Measurements from ENCODE around the gene REEP1. TPM values are rescaled to one million over a fixed set of nuclear protein-coding genes. Genes with fewer than 3 reads are reported as not detected.

Gene REEP1
- total and polyA plus RNA-seq, 2 of the 8 experiments (the other 6 are each of a cell fraction or from before 2014, with no cell fraction given), result 0.74 to 1.5 TPM

GRCh38 chr2:86174445-86174844 lies 163.0 kb downstream of the REEP1 start:
- Histone ChIP-seq H4K91ac (replicated peaks; ENCODE audit: insufficient read length, low read length) (no peak overlapping the region), H3K4me3 (ENCODE audit: extremely low read depth in 1 of 4, insufficient read depth in 2 of 4, low read depth in 3 of 4, low read length in 4 of 4) (no peak overlapping the region), H3K56ac (replicated peaks; ENCODE audit: insufficient read length, low read depth, low read length) (no peak overlapping the region), H4K20me1 (replicated peaks in 1 of 2; ENCODE audit: control insufficient read depth in 1 of 2, insufficient read depth in 2 of 2, low read length in 2 of 2) (peaks cover 0 to 2% of the 10 kb centered on the region in 2 experiments), H2BK12ac (ENCODE audit: low read depth, low read length) (no peak overlapping the region), H3K9ac (replicated peaks in 1 of 4; ENCODE audit: extremely low read depth in 1 of 4, low read depth in 3 of 4, low read length in 3 of 4) (peak overlapping the region in 1 of 4 experiments; percentile 34; a peak in 1 of 7 replicates), H3K79me2 (ENCODE audit: control insufficient read depth in 1 of 2, insufficient read depth in 2 of 2, low read length in 2 of 2) (no peaks in the 10 kb centered on the region), H3K23me2 (ENCODE audit: low read depth, low read length) (no peaks in the 10 kb centered on the region), H2BK5ac (ENCODE audit: low read depth, low read length) (no peak overlapping the region), H2AK5ac (ENCODE audit: low read depth, low read length) (no peak overlapping the region), H3K18ac (ENCODE audit: extremely low read depth, low read length) (no peak overlapping the region), H3K9me3 (ENCODE audit: insufficient read depth in 2 of 2, low read depth in 1 of 2, low read length in 1 of 2) (no peaks in the 10 kb centered on the region), H3K14ac (ENCODE audit: insufficient read length) (no peak overlapping the region), H3K23ac (ENCODE audit: insufficient read length) (no peak overlapping the region), H2AFZ (ENCODE audit: low read length) (no peak overlapping the region), H2BK20ac (ENCODE audit: low read length) (no peak overlapping the region), H3K4ac (replicated peaks; ENCODE audit: insufficient read length, low read depth, low read length) (no peak overlapping the region), H2BK15ac (ENCODE audit: low read length) (no peak overlapping the region), H3K27ac (ENCODE audit: low read depth, low read length) (no peak overlapping the region), H3K79me1 (ENCODE audit: low read depth, low read length) (no peaks in the 10 kb centered on the region), H2BK120ac (replicated peaks; ENCODE audit: low read depth, low read length) (no peak overlapping the region), H3K4me2 (ENCODE audit: insufficient read depth in 1 of 2, low read depth in 2 of 2, low read length in 2 of 2) (no peak overlapping the region), H4K5ac (ENCODE audit: insufficient read length, low read depth, low read length) (no peak overlapping the region), H4K8ac (ENCODE audit: extremely low read depth, insufficient read depth, low read length) (no peak overlapping the region), H3K4me1 (replicated peaks in 1 of 4; ENCODE audit: control insufficient read depth in 3 of 4, insufficient read depth in 4 of 4, low read length in 3 of 4) (no peaks in the 10 kb centered on the region), H3K36me3 (ENCODE audit: control insufficient read depth in 2 of 4, insufficient read depth in 4 of 4, low read length in 3 of 4) (peaks cover 10 to 39% (median 29%) of the 10 kb centered on the region in 4 experiments; a peak in 7 of 8 replicates), H3K27me3 (replicated peaks in 1 of 4; ENCODE audit: control insufficient read depth in 3 of 4, extremely low read depth in 1 of 4, insufficient read depth in 3 of 4, low read length in 3 of 4) (no peaks in the 10 kb centered on the region)
- DNase-seq (ENCODE audit: low read depth in 1 of 2, low spot score in 2 of 2), result no peak
- 92% methylated on average over 2 of the region's 2 CpGs; no CpG with 5 or more reads in 1 of the 2 experiments for WGBS, 2 experiments (ENCODE audit: extremely low coverage in 1 of 2, insufficient coverage in 1 of 2, insufficient read length in 1 of 2, insufficient replicate concordance in 2 of 2, low coverage in 1 of 2, low lambda C conversion rate in 2 of 2, missing lambda C conversion rate in 1 of 2)
- FAIRE-seq, result no peak
- ChIA-PET CTCF (ENCODE audit: partially characterized antibody) (no interaction called here), POLR2A (ENCODE audit: partially characterized antibody) (no interaction called here)
- TF ChIP-seq ASH2L (IDR thresholded peaks at IDR 0.05; ENCODE audit: low read length) (no peak), TCF12 (IDR thresholded peaks at IDR 0.05; ENCODE audit: low read depth, low read length) (no peak), KDM1A (IDR thresholded peaks at IDR 0.05; ENCODE audit: borderline replicate concordance, low read length) (no peak), EZH2 (IDR thresholded peaks at IDR 0.05; ENCODE audit: low read depth, low read length, severe bottlenecking) (no peak), NRF1 (IDR thresholded peaks at IDR 0.05; ENCODE audit: low read depth, low read length) (no peak), FOSL1 (IDR thresholded peaks at IDR 0.05; ENCODE audit: insufficient read depth, low read depth, low read length) (no peak), RAD21 (IDR thresholded peaks at IDR 0.05 in 1 of 2, conservative IDR thresholded peaks at IDR 0.05 in 1 of 2; ENCODE audit: low read depth in 2 of 2, low read length in 2 of 2) (no peak), CTCF (IDR thresholded peaks at IDR 0.05; ENCODE audit: control extremely low read depth in 1 of 3, insufficient read depth in 1 of 3, low read depth in 1 of 3, low read length in 3 of 3) (no peak), TEAD4 (IDR thresholded peaks at IDR 0.05; ENCODE audit: low read depth, low read length) (no peak), SP1 (IDR thresholded peaks at IDR 0.05; ENCODE audit: low read depth, low read length) (no peak), E2F6 (IDR thresholded peaks at IDR 0.05) (no peak)

All from H1 (cell line).